ENCODE results near the gene CNTN6.

DNA sequence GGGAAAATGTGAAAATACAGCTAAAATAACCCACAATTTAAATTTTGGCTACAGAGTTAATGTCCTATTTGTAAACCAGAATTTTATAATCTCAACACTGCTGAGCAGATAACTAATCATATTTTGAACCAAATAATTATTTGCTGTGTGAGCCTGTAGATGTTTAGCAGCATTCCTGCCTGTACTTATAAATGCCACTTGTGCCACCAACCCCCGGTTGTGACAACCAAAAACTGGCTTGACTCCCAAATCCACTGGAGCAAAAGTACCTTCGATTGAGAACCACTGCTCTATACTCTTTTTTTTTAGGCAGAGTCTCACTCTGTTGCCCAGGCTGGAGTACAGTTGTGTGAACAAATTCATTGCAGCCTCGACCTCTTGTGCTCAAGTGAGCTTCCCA is 78.5 kb downstream of the CNTN6 start:
- no peak for TF ChIP-seq POLR2AphosphoS2 (IDR thresholded peaks at IDR 0.05; ENCODE audit: low read depth, low read length)
- no peak for TF ChIP-seq TOE1 (CRISPR knock-in tag; IDR thresholded peaks at IDR 0.05)
- TF ChIP-seq ZNF317 (CRISPR knock-in tag; IDR thresholded peaks at IDR 0.05): no peak
- TF ChIP-seq, protein P1, sequence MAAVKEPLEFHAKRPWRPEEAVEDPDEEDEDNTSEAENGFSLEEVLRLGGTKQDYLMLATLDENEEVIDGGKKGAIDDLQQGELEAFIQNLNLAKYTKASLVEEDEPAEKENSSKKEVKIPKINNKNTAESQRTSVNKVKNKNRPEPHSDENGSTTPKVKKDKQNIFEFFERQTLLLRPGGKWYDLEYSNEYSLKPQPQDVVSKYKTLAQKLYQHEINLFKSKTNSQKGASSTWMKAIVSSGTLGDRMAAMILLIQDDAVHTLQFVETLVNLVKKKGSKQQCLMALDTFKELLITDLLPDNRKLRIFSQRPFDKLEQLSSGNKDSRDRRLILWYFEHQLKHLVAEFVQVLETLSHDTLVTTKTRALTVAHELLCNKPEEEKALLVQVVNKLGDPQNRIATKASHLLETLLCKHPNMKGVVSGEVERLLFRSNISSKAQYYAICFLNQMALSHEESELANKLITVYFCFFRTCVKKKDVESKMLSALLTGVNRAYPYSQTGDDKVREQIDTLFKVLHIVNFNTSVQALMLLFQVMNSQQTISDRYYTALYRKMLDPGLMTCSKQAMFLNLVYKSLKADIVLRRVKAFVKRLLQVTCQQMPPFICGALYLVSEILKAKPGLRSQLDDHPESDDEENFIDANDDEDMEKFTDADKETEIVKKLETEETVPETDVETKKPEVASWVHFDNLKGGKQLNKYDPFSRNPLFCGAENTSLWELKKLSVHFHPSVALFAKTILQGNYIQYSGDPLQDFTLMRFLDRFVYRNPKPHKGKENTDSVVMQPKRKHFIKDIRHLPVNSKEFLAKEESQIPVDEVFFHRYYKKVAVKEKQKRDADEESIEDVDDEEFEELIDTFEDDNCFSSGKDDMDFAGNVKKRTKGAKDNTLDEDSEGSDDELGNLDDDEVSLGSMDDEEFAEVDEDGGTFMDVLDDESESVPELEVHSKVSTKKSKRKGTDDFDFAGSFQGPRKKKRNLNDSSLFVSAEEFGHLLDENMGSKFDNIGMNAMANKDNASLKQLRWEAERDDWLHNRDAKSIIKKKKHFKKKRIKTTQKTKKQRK (IDR thresholded peaks at IDR 0.05; ENCODE audit: low read length): no peak
- no peak for TF ChIP-seq ZFP90 (CRISPR knock-in tag; IDR thresholded peaks at IDR 0.05; ENCODE audit: borderline replicate concordance)
- no peak for TF ChIP-seq ETV6 (CRISPR knock-in tag; conservative IDR thresholded peaks at IDR 0.05)
- TF ChIP-seq ZNF878 (CRISPR knock-in tag; IDR thresholded peaks at IDR 0.05): no peak
